Right hindlimb (tissue), 1 donor: ENCODE data around the gene CDC45.
"Not testable (repeated sequence)": the region's sequence is repeated elsewhere in the genome, so short reads cannot be mapped to it uniquely, and the experiment has no call there.

Experiments used
- DNase-seq: peaks from one replicate; pipeline ENCODE4 v3.0.0-alpha.2; 2018

The CDC45 gene

GRCh38 chr22:19518635-19519034 is 38.9 kb downstream of the CDC45 start:
- no peak for DNase-seq

- DNase-seq, result no peak
Observed at GRCh38 chr22:19519041-19519926, 39.6 kb downstream of the CDC45 start.

GRCh38 chr22:19520007-19520406 is 40.3 kb downstream of the CDC45 start:
- no peak for DNase-seq

- DNase-seq, result no peak
Observed at GRCh38 chr22:19520566-19521305, 41.0 kb downstream of the CDC45 start.

- DNase-seq, result peak; percentile 51
Observed at GRCh38 chr22:19522190-19522880, 42.6 kb downstream of the CDC45 start.

- no peak for DNase-seq
Observed at GRCh38 chr22:19522881-19523239, 43.1 kb downstream of the CDC45 start.

GRCh38 chr22:19523240-19524169 is 43.8 kb downstream of the CDC45 start:
- peak; percentile 37 for DNase-seq

GRCh38 chr22:19524170-19525115 is 44.7 kb downstream of the CDC45 start, which contains the start of gene CLDN5:
Gene CLDN5 (minus strand): TSS chr22:19524410. CDS start chr22:19524255, 155 bp downstream.
- DNase-seq, result peak; percentile 67

GRCh38 chr22:19525116-19525660 is 45.5 kb downstream of the CDC45 start:
- DNase-seq, result peak; percentile 29

GRCh38 chr22:19525666-19526065 is 45.9 kb downstream of the CDC45 start:
- DNase-seq, result no peak

- DNase-seq, result no peak
Observed at GRCh38 chr22:19526076-19526701, 46.5 kb downstream of the CDC45 start.

- no peak for DNase-seq
Observed at GRCh38 chr22:19526702-19527111, 47.0 kb downstream of the CDC45 start.

- DNase-seq, result no peak
Observed at GRCh38 chr22:19527321-19527721, 47.6 kb downstream of the CDC45 start.

GRCh38 chr22:19527861-19528417 is 48.2 kb downstream of the CDC45 start:
- peak; percentile 16 for DNase-seq

GRCh38 chr22:19529811-19530210 is 50.1 kb downstream of the CDC45 start:
- DNase-seq, result no peak

GRCh38 chr22:19530751-19531150 is 51.0 kb downstream of the CDC45 start:
- no peak for DNase-seq

- DNase-seq, result not testable (repeated sequence)
Observed at GRCh38 chr22:19531327-19531726, 51.6 kb downstream of the CDC45 start.

GRCh38 chr22:19533049-19533626 is 53.4 kb downstream of the CDC45 start:
- DNase-seq, result no peak

GRCh38 chr22:19533857-19534256 is 54.1 kb downstream of the CDC45 start:
- no peak for DNase-seq
